Measurements from ENCODE around the gene ZNRF1.
"Not testable (repeated sequence)": the region's sequence is repeated elsewhere in the genome, so short reads cannot be mapped to it uniquely, and the experiment has no call there.

Gene ZNRF1

DNA sequence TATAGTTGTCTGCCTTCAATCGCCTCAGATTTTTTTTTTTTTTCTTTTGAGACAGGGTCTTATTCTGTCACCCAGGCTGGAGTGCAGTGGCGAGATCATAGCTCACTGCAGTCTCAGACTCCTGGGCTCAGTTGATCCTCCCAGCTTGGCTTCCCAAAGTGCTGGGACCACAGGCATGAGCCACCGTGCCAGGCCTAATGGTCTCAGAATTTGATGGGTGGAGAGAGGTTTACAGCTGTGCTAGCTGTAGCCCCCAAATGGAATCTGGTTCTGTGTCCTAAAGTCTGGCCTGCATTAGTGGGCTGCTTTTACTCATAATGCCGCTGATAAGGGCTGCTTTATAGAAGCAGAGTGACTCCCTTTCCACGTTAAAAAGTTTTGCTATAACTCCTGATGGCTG is 5.1 kb downstream of the ZNRF1 start:
- DNase-seq = no peak

DNA sequence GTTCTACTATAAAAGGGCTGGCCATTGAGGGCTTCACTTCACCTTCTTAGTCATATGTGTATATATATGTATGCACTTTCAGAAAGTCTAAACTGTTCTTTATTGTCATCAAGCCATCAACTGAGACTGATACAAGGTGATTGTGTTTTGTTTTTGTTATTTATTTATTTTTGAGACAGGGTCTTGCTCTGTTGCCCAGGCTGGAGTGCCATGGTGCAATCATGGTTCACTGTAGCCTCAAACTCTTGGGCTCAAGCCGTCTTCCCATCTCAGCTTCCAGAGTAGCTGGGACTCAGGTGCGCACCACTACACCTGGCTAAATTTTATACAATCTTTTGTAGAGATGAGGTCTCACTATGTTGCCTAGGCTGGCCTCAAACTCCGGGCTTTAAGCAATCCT is 5.6 kb downstream of the ZNRF1 start:
- DNase-seq = no peak

DNA sequence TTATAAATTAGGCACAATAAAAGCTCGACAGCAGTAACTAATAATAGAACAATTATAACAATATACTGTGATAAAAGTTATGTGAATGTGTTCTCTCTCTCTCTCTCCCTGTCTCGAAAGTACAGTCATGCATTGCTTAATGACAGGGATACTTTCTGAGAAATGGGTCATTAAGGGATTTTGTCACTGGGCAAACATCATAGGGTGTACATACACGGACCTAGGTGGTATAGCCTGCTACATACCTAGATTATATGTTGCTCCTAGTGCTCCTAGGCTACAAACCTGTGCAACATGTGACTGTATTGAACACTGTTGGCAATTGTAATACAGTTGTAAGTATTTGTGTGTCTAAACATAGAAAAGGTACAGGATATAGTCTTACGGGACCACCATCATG is 6.9 kb downstream of the ZNRF1 start:
- no peak for DNase-seq

DNA sequence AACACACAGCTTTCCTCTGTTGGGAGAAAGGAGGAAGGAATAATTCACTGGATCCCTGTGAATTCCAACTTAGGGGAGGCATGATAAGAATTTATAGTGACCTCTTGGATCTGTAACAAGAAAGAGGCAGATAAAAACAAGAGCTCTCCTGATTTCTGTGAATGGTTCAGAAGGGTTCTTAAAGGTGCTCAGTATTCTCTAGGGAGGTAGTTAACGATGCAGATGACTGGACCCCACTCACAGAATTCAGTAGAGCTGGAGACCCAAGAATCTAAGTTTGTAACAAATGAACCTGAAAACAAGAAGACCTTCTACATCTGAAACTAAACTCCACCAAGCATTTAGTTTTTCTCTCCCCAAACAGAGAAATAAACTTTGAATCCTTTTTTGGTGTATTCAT is 8.6 kb downstream of the ZNRF1 start:
- no peak for DNase-seq

DNA sequence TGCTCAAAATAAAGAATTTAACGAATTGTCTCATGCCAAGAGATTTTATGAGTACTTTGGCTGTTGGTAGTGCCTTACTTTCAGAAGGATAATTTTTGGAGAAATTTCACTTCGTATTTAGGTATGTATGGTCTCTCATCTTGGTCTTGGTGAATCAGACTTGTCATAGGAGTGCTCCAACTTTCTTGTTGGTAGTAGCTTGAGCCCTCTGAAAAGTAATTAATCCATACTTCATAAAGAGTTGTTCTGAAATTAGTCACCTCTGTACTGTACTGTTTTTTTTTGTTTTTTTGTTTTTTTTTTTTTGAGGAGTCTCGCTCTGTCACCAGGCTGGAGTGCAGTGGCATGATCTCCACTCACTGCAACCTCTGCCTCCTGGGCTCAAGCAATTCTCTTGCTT is 11.6 kb downstream of the ZNRF1 start:
- DNase-seq = no peak

GRCh38 chr16:75011634-75012307 is 12.9 kb downstream of the ZNRF1 start:
- DNase-seq = peak; percentile 68

DNA sequence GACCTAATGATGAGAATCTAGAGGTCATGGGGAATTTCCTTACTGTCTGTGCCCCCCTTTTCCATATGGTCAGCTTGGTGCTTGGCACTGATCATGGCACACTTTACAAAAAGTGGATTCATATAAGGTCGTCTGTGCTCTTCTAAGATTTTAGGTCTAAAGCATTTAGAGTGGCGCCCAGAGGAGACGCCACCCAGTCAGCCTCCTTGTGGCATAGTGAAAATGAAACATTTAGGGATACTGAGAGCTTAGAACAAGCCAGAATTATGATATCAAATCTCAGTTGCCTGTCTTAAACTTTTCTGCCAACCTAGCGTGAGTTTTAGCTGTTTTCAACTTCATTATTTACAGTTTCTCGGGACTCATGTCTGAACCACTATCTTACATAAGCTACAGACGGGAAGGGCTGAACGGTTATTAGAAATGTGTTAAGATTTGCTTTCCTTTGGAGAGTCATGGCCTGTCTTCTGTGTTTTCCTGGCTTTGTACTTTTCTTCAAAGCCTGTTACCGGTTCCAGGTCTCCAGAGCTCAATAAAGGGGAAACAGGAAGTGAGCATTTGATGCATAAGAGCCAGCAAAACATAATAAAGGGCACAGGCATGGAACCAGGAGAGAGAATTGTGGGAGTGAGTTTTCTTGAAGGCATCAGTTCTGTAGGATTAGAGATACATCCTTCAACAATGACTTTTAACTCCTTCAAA is 13.7 kb downstream of the ZNRF1 start:
- no peak for DNase-seq

GRCh38 chr16:75013123-75013522 is 14.3 kb downstream of the ZNRF1 start:
- DNase-seq = not testable (repeated sequence)

DNA sequence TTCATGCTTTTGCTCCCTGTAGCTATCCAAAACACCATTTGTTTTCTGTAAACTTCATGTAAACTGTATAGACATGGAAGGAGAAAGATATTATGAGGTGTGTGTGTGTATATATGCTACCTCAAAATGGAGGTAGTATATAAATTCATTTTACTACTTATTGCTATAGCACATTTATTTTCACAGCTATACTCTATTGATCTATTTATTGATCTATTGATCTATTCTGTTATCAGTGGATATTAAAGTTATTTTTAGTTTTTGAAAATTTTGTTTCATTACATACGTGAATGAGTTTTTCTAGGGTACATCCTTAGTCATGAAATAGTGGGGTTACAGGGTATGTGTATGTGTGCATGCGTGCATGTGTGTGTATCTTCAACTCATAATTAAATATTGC is 15.5 kb downstream of the ZNRF1 start:
- no peak for DNase-seq

DNA sequence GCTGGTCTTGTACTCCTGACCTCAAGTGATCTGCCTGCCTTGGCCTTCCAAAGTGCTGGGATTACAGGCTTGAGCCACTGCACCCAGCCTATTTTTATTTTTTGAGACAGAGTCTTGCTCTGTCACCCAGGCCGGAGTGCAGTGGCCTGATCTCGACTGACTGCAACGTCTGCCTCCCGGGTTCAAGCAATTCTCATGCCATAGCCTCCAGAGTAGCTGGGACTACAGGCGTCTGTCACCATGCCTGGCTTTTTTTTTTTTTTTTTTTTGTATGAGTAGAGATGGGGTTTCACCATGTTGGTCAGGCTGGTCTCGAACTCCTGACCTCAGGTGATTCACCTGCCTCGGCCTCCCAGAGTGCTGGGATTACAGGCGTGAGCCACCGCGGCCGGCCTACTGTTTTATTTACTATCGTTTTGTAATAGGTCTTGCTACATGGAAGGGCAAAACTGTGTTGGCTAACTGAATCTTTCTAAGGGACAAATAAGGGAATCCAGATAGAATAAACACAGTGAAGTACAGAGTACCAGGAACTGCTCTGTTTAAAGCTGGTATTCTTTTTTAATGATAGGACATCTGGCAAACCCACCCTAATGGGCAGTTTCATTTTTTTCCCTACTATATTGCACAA is 17.7 kb downstream of the ZNRF1 start:
- DNase-seq = not testable (repeated sequence)

- no peak for DNase-seq
Observed at GRCh38 chr16:75017670-75018525, 19.1 kb downstream of the ZNRF1 start.

DNA sequence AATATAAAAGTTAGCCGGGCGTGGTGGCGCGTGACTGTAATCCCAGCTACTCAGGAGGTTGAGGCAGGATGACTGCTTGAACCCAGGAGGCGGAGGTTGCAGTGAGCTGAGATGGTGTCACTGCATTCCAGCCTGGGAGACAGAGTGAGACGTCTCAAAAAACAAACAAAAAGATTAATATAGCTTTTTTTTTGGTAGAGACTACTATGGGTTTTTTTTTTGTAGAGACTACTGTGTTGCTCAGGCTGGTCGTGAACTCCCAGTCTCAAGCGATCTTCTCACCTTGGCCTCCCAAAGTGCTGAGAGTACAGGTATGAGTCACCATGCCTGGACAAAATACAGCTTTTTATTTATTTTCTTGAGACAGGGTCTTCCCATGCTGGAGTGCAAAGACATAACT is 20.2 kb downstream of the ZNRF1 start:
- no peak for DNase-seq

GRCh38 chr16:75019586-75019985 is 20.8 kb downstream of the ZNRF1 start:
- no peak for DNase-seq

DNA sequence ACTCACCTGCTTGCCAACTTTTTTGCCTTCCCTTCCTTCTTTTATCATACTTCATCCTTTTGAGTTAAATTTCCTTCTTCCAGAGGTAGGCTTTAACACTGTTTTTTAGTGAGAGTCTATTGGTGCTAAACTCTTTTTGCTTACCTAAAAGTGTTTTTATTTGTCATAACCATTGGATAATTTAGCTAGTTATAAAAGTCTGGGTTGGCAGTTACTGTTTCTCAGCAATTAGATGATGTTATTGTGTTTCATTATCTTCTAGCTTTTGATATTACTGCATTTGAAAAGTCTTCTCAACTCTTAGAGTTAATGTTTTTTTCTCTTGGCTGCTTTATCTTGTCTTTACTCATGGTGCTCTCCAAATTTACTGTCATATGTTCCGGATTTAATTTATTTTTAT is 22.6 kb downstream of the ZNRF1 start:
- DNase-seq = no peak

DNA sequence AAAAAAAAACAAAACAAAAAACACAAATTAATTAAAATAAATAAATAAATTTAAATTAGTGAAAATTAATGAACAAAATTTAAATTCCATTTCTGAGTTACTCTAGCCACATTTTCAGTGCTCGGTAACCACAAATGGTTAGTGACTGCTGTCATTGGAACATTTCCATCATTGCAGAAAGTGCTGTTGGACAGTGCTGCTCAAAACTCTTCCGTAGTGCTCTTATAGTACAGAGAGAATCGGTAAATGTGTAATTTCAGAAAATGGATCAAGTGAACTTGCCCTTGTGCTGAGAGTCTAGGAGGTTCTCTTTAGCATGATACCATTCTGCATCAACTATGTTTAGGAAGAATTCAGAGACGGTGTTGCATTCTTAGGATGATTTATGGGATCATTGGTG is 23.7 kb downstream of the ZNRF1 start:
- DNase-seq = no peak

- DNase-seq = no peak
Observed at GRCh38 chr16:75023009-75023408, 24.2 kb downstream of the ZNRF1 start.

DNA sequence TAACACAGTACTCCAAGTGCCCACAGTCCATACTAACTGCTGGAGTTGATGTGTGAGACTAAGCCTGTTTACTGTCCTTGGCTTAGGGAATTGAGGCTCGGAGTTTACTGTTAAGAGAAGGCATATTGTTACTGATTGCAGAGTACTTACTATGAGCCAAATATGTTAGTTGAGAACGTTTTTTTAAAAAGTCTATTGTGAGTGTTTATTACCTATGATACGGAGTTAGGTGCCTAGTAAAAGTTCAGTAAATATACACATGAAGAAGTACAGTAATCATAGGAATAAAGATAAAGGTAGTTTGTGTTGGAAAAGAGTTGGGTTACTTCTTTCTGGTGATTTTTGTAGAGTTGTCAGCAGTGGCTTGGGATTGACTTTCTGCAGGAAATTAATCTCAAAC is 25.4 kb downstream of the ZNRF1 start:
- DNase-seq = no peak

DNA sequence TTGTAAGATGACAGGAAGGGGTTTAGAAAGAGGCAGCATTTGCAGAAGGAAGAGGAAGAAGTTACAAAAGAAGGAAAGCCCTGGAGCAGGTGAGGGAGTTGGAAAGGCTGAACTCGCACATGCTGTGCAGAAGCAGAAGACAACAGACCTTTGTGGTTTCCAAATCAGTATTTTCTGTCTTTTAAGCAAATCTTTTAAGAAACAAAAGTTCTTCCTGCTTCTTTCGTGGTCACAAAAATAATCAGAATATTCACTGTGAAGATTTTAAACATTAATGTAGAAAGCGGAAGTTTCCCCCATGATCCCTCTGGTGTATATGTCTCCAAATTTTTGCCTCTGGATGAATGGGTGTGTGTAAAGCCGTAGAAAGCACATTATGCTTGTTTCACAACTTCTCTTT is 25.8 kb downstream of the ZNRF1 start:
- no peak for DNase-seq

DNA sequence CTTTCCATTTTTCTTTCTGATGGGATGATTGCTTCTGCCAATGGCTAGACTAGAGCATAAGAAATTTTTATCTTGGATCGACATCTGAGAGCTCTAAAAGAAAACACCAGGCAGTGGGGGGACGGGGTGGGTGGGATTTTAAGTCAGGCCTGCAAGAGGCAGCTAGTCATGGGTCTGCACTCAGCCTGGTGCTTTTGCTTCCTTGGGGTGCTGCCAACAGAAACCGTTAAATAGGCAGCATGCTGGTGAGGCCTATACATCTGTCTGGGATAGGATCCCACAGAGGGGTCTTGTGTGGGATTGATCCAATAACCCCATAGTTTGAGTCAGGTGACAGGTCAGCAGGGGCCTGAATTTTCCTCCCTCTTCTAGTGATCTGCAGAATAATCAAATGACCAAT is 26.9 kb downstream of the ZNRF1 start:
- DNase-seq = no peak

- not testable (repeated sequence) for DNase-seq
Observed at GRCh38 chr16:75026239-75026891, 27.5 kb downstream of the ZNRF1 start.

- no peak for DNase-seq
Observed at GRCh38 chr16:75026892-75027391, 28.1 kb downstream of the ZNRF1 start.

DNA sequence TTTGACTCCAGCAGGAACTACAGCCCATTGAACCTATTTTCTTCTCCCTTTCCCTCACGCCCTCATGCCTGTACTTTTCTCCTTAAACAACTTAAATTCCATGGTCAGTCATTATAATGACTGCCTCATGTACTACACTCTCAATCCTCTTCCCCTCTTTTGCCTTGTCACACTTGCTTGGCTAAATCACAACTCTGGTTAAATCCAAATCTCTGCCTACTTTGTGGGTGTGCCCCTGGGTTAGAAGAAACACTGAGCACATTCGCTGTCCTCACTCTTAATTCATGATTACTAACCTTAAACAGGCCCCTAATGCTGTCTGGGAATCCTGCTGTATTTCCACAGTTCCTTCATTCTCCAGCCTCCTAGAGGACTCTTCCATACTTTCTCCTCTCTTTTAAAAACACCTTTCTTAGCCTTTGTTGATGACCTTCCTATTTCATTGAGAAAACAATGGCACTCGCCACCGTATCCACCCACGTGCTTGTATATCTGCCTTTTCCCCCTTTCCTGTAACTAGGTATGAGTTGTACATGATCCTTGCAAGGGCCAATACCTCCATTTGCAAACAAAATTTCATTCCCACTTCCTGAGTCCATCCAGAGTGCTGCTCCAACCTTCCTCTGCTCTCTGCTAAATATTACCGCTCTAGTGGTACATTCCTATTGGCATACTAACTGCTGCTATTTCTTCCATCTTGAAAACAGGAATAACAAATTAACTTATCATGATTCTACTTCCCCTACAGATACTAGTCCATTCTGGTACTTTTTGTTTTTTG is 28.9 kb downstream of the ZNRF1 start:
- DNase-seq = no peak

All from stimulated activated naive CD4-positive, alpha-beta T cell treated with Interleukin-2 at 50 U/mL for 16 hours (primary cell).